ENCODE results near the gene GPR137. TPM values are rescaled to one million over a fixed set of nuclear protein-coding genes. Genes with fewer than 3 reads are reported as not detected.

GPR137 gene
- total RNA-seq, 1 experiment from 2014 or later = 33.3 TPM

GRCh38 chr11:64250415-64251015 is 35.1 kb upstream of the GPR137 start:
- Mint-ChIP-seq H3K4me3 (ENCODE audit: low read depth, unreplicated experiment) (peak overlapping the region; percentile 90), H3K9me3 (ENCODE audit: low read depth, unreplicated experiment) (no peaks in the 10 kb centered on the region), H3K27ac (ENCODE audit: unreplicated experiment) (no peak overlapping the region), H3K36me3 (ENCODE audit: insufficient read depth, unreplicated experiment) (peaks cover 83% of the 10 kb centered on the region), H3K27me3 (ENCODE audit: unreplicated experiment) (no peaks in the 10 kb centered on the region), H3K4me1 (ENCODE audit: low read depth, unreplicated experiment) (peaks cover 11% of the 10 kb centered on the region)
- CTCF ChIA-PET = interaction anchor here (0.6 to 1.1 kb wide), 3 partner anchors 17 to 34 kb away, joined by 3 to 8 read pairs (median 3); partner anchors contain the start of gene BAD
- no TSS peak for BruUV-seq (replicated peaks)
- no peak for DNase-seq
- intact Hi-C loops (cut with micrococcal nuclease; ENCODE audit: unreplicated experiment) = no loop called here
- TF ChIP-seq CTCF (IDR thresholded peaks at IDR 0.05; ENCODE audit: unreplicated experiment) = no peak

- TF ChIP-seq CTCF (IDR thresholded peaks at IDR 0.05; ENCODE audit: unreplicated experiment) = peak; percentile 91
- peak; percentile 52 for DNase-seq
- no TSS peak for BruUV-seq (replicated peaks)
- no peaks in the 10 kb centered on the region for H3K27me3 Mint-ChIP-seq (ENCODE audit: unreplicated experiment)
- H3K4me1 Mint-ChIP-seq (ENCODE audit: low read depth, unreplicated experiment) = peaks cover 11% of the 10 kb centered on the region
- peak within 1 kb of the TSS; percentile 90 for H3K4me3 Mint-ChIP-seq (ENCODE audit: low read depth, unreplicated experiment)
- CTCF ChIA-PET = interaction anchor here (0.9 to 1.8 kb wide), 4 partner anchors 10 to 47 kb away, joined by 3 to 16 read pairs (median 10); partner anchors contain the start of genes BAD and FKBP2
- peak within 1 kb of the TSS; percentile 74 for H3K27ac Mint-ChIP-seq (ENCODE audit: unreplicated experiment)
- peaks cover 77% of the 10 kb centered on the region for H3K36me3 Mint-ChIP-seq (ENCODE audit: insufficient read depth, unreplicated experiment)
- H3K9me3 Mint-ChIP-seq (ENCODE audit: low read depth, unreplicated experiment) = no peaks in the 10 kb centered on the region
- intact Hi-C loops (cut with micrococcal nuclease; ENCODE audit: unreplicated experiment) = no loop called here
These were observed 34.5 kb upstream of the GPR137 start, which contains the start of gene PLCB3 for GRCh38 chr11:64251016-64251752. PLCB3 (plus strand) TSS chr11:64251530; CDS start chr11:64251650, 120 bp downstream.

GRCh38 chr11:64251753-64252002 is 34.0 kb upstream of the GPR137 start:
- TF ChIP-seq CTCF (IDR thresholded peaks at IDR 0.05; ENCODE audit: unreplicated experiment) = no peak
- Mint-ChIP-seq H3K4me3 (ENCODE audit: low read depth, unreplicated experiment) (peak overlapping the region; percentile 90), H3K36me3 (ENCODE audit: insufficient read depth, unreplicated experiment) (peaks cover 72% of the 10 kb centered on the region), H3K4me1 (ENCODE audit: low read depth, unreplicated experiment) (peaks cover 11% of the 10 kb centered on the region), H3K27me3 (ENCODE audit: unreplicated experiment) (no peaks in the 10 kb centered on the region), H3K27ac (ENCODE audit: unreplicated experiment) (peak overlapping the region; percentile 74), H3K9me3 (ENCODE audit: low read depth, unreplicated experiment) (no peaks in the 10 kb centered on the region)
- intact Hi-C loops (cut with micrococcal nuclease; ENCODE audit: unreplicated experiment) = no loop called here
- DNase-seq = no peak
- CTCF ChIA-PET = interaction anchor here (0.9 to 1.8 kb wide), 6 partner anchors 10 to 53 kb away, joined by 3 to 16 read pairs (median 6); partner anchors contain the start of genes BAD and FKBP2
- BruUV-seq (replicated peaks) = no TSS peak

GRCh38 chr11:64252003-64252872 is 33.4 kb upstream of the GPR137 start:
- peak; percentile 75 for DNase-seq
- H3K27ac Mint-ChIP-seq (ENCODE audit: unreplicated experiment) = peak overlapping the region; percentile 74
- no TSS peak for BruUV-seq (replicated peaks)
- peaks cover 11% of the 10 kb centered on the region for H3K4me1 Mint-ChIP-seq (ENCODE audit: low read depth, unreplicated experiment)
- no peak for TF ChIP-seq CTCF (IDR thresholded peaks at IDR 0.05; ENCODE audit: unreplicated experiment)
- peaks cover 66% of the 10 kb centered on the region for H3K36me3 Mint-ChIP-seq (ENCODE audit: insufficient read depth, unreplicated experiment)
- CTCF ChIA-PET = interaction anchor here (0.7 to 1.8 kb wide), 6 partner anchors 11 to 103 kb away, joined by 3 to 16 read pairs (median 6); partner anchors contain the start of gene FKBP2
- no peaks in the 10 kb centered on the region for H3K27me3 Mint-ChIP-seq (ENCODE audit: unreplicated experiment)
- H3K9me3 Mint-ChIP-seq (ENCODE audit: low read depth, unreplicated experiment) = no peaks in the 10 kb centered on the region
- H3K4me3 Mint-ChIP-seq (ENCODE audit: low read depth, unreplicated experiment) = peak overlapping the region; percentile 90
- intact Hi-C loops (cut with micrococcal nuclease; ENCODE audit: unreplicated experiment) = no loop called here
